ENCODE data around the gene COLEC12.

COLEC12 gene

DNA sequence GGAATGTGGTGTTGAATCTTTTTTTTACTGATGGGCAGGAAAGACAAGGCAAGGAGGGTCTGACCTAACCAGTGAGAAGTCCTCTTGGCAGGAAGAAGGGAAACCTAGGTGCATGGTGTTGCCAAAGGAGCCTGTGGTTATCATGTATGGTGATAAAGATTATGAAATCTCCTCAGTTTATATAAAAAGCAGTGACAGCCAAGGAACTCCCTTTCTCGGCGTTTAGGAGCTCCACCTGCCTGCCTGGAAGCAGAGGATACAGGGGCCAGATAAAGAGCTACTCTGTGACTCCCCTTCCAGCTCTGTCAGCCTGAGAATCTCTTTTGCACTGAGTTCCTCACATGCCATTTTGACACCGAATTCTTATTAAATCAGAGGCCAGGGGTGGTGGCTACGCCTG is 26.1 kb downstream of the COLEC12 start:
- no peak for DNase-seq (ENCODE audit: low spot score)

GRCh38 chr18:473802-474201 is 26.7 kb downstream of the COLEC12 start:
- no peak for DNase-seq (ENCODE audit: low spot score)

DNA sequence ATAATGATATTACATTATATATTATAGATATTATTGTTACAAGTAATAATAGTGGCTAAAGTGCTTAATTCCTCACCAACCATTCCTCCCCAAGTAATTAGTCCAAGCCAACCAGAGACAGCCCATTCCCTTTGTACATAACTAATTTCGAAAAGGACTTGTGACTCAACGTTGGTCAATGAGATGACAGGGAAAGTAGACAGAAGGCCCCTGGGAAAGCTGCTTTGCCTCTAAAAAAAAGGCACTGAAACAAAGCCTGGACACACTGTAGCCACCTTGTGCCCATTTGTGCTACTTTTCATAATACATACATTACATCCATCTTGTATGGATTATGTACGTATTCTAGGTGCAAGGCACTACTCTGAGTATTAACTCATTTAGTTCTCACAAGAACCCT is 28.8 kb downstream of the COLEC12 start:
- DNase-seq (ENCODE audit: low spot score) = no peak

- DNase-seq (ENCODE audit: low spot score) = no peak
Measured at GRCh38 chr18:470661-471501, 29.6 kb downstream of the COLEC12 start.

GRCh38 chr18:468955-469790 is 31.3 kb downstream of the COLEC12 start:
- DNase-seq (ENCODE audit: low spot score) = no peak

DNA sequence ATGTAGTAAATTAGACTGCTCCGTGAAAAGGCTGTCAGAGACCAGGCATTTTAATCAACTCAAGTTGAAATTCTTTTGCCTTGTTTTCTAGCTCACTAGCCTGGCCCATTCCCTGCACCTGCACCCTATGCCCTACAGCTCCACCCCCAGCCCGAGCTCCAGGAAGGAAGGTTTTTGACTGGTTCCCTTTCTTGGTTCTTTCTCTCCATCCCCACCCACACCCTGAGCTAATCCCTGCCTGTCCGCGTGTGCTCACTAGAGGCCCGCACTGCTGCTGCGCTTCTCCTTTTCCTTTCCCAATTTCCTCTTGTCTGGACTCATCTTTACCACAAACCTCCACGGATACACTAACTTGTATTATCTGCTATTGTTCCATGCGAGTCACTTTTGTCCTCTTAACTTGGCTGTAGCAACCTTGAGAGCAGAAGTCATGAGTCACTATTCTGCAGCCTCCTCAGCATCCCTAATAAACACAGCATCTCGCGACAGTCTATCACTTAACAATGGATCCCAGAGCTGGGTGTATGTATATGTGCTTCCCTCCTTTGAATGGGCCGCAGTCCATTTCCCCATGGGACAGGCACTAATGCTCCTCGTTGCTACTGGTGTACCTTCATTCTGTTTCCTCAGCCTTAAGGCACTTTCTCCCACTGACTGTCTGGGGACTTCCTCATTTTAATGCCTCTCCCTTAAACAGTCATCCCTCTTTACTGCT is 36.5 kb downstream of the COLEC12 start:
- DNase-seq (ENCODE audit: low spot score) = no peak

DNA sequence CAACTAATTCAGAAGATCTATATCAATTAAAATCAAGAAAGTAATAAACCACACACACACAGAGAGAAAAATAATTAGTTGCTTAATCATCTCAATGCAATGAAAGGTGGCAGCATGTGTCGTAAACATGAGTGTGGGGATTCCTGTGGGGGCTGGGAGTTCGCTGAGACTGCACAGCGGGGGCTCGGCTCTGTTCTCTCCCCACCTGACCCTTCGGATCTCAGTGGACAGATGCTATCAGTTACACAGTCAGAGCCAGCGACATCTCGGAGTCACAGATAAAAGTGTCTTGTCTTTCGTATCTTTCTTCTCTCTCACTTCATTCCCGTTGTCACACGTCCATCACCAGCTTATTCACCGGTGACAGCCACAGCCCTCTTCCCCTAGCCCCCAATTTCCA is 37.1 kb downstream of the COLEC12 start:
- no peak for DNase-seq (ENCODE audit: low spot score)

- no peak for DNase-seq (ENCODE audit: low spot score)
Measured at GRCh38 chr18:461762-462161, 38.7 kb downstream of the COLEC12 start.

- DNase-seq (ENCODE audit: low spot score) = no peak
Measured at GRCh38 chr18:460791-461190, 39.7 kb downstream of the COLEC12 start.

DNA sequence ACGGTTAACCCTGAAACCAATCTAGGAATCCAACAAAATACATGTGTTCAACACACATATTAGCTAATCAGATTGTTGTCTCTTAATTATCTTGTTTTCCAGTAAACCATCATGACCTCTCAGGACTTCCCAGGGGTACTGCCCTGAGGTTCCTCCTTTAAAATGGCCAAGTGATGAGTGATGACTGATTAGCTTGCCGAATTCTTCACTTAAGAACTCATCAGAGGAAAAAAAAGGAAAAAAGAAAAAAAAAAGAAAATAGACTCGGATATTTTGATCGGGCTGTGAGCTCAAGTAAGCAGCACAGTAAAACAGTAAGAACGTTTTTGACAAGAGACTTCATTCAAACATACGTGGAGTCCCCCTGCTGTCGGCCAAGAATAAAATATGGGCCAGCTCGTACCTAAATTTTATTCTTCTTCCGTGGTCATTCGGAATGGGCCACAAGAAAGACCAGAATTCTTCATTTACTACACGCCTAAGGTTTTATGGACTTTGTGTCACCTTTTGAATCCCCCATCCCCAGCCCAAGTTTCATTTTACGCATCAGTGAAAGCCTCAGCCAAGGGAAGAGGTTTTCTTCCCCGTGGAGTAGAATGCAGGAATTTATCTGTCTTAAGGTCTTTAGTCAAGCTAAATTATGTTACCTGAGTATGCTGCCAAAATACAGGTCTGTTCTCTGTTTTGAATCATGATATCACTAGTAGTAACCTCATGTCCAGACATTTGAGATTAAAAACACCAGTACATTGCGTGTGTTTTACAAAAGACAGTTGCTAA is 40.5 kb downstream of the COLEC12 start:
- no peak for DNase-seq (ENCODE audit: low spot score)

DNA sequence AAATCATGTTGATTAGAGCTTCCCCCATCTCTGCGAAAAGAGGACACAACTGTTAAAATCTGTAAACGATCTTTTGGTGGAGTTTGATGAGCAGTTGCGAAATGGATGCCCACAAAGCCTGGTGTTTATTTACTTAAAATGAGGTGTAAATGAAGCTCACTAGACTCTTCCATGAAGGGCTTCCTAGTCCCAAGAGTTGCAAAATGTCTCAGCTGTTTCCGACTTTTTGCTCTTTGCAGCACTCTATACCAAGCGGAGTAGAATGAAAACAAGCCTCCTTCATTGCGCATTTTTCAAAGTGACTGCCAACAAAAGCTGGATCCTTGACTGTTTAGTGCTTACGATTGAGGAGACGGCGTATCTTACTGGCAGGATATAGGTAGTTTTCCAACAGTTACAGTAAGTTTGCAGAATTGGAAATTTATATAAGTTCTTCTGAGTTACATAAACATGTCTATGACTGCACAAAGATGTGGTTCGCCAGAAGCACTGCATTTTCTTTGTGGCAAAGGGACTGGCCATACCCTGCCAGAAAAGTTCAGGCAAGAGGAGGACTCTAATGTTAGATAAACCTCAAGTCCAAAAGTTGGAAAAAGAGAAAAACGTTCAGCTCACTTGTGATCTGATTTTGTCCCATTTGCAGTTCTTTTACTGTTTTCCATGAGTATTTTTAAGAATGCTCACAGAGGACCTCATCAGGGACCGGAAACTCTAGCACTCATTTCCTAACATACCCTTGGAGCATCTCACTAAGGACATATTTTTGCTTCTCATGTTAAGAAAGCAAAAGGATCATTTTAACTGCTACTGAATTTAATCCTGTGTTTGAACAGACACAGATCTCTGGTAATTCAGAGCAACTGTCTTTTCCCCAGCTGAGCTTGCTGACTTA is 42.7 kb downstream of the COLEC12 start:
- no peak for DNase-seq (ENCODE audit: low spot score)

GRCh38 chr18:457140-457519 is 43.4 kb downstream of the COLEC12 start:
- DNase-seq (ENCODE audit: low spot score) = no peak

GRCh38 chr18:456361-457139 is 44.0 kb downstream of the COLEC12 start:
- DNase-seq (ENCODE audit: low spot score) = no peak

DNA sequence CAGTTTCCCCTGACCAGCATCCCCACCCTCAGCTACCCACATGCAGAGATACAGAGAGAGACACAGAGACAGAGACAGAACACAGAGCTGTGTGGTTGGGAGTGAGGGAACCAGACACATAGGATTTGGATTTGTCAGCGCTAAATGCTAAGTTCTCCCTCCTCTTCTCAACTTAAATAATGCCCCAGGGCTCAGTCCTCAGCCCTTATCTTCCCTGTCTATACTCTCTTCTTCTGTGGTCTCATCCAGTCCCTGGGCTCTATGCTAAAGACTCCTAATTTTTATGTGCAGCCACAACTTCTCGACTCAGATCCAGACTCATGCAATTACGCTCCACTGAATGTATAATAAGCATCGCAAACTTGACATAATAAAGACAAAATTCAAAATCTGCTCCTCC is 47.1 kb downstream of the COLEC12 start:
- no peak for DNase-seq (ENCODE audit: low spot score)

GRCh38 chr18:452816-453215 is 47.7 kb downstream of the COLEC12 start:
- DNase-seq (ENCODE audit: low spot score) = no peak

- DNase-seq (ENCODE audit: low spot score) = no peak
Measured at GRCh38 chr18:449374-449773, 51.1 kb downstream of the COLEC12 start.

- no peak for DNase-seq (ENCODE audit: low spot score)
Measured at GRCh38 chr18:448116-448790, 52.2 kb downstream of the COLEC12 start.

GRCh38 chr18:446941-447560 is 53.5 kb downstream of the COLEC12 start:
- no peak for DNase-seq (ENCODE audit: low spot score)

DNA sequence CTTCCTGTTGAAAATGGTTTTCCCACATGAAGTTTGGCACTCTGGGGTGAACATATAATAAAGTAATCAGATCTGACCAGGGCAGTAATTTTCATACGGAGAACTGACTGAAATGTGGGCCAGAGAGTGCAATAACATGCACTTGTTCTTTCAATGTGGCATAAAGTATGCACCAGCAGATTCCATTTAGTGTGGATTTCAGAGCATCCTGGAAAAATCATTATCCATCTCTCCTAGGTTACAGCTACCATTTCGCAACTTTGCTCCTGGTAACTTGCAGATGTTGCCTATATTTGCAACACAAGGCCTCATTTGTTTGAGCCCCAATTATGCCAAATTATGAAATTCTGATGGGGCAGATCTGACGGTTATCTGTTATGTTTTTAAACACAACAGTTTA is 55.4 kb downstream of the COLEC12 start:
- DNase-seq (ENCODE audit: low spot score) = no peak
